HTR-8/SVneo (cell line): ENCODE results near the gene PIK3R1.
A peak's percentile ranks its signal among the peaks of the same experiment; 100 is the strongest.

Experiments
- DNase-seq: peaks from one replicate; pipeline ENCODE4 v3.0.0; 2011; ENCODE audit warnings: low spot score, mixed read lengths; ENCODE audit not compliant: insufficient read length
- FAIRE-seq: peaks from 2 replicates; lab custom pipeline; 2011; peaks lifted over from hg19 to GRCh38; lab: Jason Lieb, UNC

The PIK3R1 gene

GRCh38 chr5:68215208-68215897, at the start of gene PIK3R1:
Gene PIK3R1 (plus strand): TSS chr5:68215756. CDS start chr5:68226676, 10,920 bp downstream.
- FAIRE-seq, result peak; percentile 62

GRCh38 chr5:68167195-68167651, 48.3 kb upstream of the PIK3R1 start:
- FAIRE-seq (no peak), DNase-seq (no peak)

More at GRCh38 chr5:68215208-68215897, at the start of gene PIK3R1:
- peak; percentile 81 for DNase-seq

- no peak for DNase-seq
- no peak for FAIRE-seq
These were observed 45.7 kb upstream of the PIK3R1 start for GRCh38 chr5:68169903-68170302.

GRCh38 chr5:68170826-68171558, 44.6 kb upstream of the PIK3R1 start:
- no peak for FAIRE-seq
- DNase-seq, result no peak

GRCh38 chr5:68172314-68172713, 43.2 kb upstream of the PIK3R1 start:
- FAIRE-seq (no peak), DNase-seq (no peak)

- FAIRE-seq (no peak), DNase-seq (no peak)
These were observed 42.5 kb upstream of the PIK3R1 start for GRCh38 chr5:68173007-68173406.

- FAIRE-seq (no peak), DNase-seq (no peak)
These were observed 39.3 kb upstream of the PIK3R1 start for GRCh38 chr5:68176253-68176652.

- no peak for FAIRE-seq
- DNase-seq, result no peak
These were observed 38.6 kb upstream of the PIK3R1 start for GRCh38 chr5:68176802-68177479.

GRCh38 chr5:68177676-68178075, 37.9 kb upstream of the PIK3R1 start:
- no peak for FAIRE-seq

GRCh38 chr5:68178579-68178978, 37.0 kb upstream of the PIK3R1 start:
- no peak for FAIRE-seq
- DNase-seq, result peak; percentile 19

More at GRCh38 chr5:68177676-68178075, 37.9 kb upstream of the PIK3R1 start:
- no peak for DNase-seq

- FAIRE-seq (no peak), DNase-seq (no peak)
These were observed 35.2 kb upstream of the PIK3R1 start for GRCh38 chr5:68180121-68181038.

GRCh38 chr5:68181039-68181599, 34.4 kb upstream of the PIK3R1 start:
- no peak for FAIRE-seq
- DNase-seq, result no peak

- no peak for DNase-seq
- FAIRE-seq, result no peak
These were observed 33.5 kb upstream of the PIK3R1 start for GRCh38 chr5:68182094-68182493.

- FAIRE-seq (no peak), DNase-seq (no peak)
These were observed 33.0 kb upstream of the PIK3R1 start for GRCh38 chr5:68182534-68182933.

- no peak for FAIRE-seq
- DNase-seq, result no peak
These were observed 28.1 kb upstream of the PIK3R1 start for GRCh38 chr5:68187268-68188055.

- no peak for FAIRE-seq
- DNase-seq, result no peak
These were observed 26.4 kb upstream of the PIK3R1 start for GRCh38 chr5:68189171-68189570.

- FAIRE-seq, result no peak
- DNase-seq, result no peak
These were observed 25.9 kb upstream of the PIK3R1 start for GRCh38 chr5:68189613-68190012.

- DNase-seq (no peak), FAIRE-seq (no peak)
These were observed 24.9 kb upstream of the PIK3R1 start for GRCh38 chr5:68190619-68191018.
